Gastrocnemius medialis (tissue), 4 donors: Measurements from ENCODE around the gene UNC45A.

ENCODE experiments used
- POLR2A ChIP-seq, 2 donors: fragments of 450-650 bp; IDR thresholded peaks; one replicate each; pipeline ENCODE4 v1.6.1; 2017; ENCODE audit warnings: antibody characterized with exemption in 2 of 2, mild to moderate bottlenecking in 2 of 2, moderate library complexity in 2 of 2
- TF ChIP-seq, protein P1 (sequence below), 5 experiments: fragments of 450-650 bp in 3 of 5; fragments of 200-600 bp in 2 of 5; sonication (generic) in 2 of 5; IDR thresholded peaks in 4 of 5; conservative IDR thresholded peaks in 1 of 5; 1 replicate in 4 of 5; 2 replicates in 1 of 5; pipeline ENCODE4 v1.5.1; 2016 to 2019; ENCODE audit warnings: antibody characterized with exemption in 5 of 5, mild to moderate bottlenecking in 3 of 5, moderate library complexity in 3 of 5

GRCh38 chr15:90933301-90933700 is 1.8 kb upstream of the UNC45A start:
- TF ChIP-seq, protein P1, sequence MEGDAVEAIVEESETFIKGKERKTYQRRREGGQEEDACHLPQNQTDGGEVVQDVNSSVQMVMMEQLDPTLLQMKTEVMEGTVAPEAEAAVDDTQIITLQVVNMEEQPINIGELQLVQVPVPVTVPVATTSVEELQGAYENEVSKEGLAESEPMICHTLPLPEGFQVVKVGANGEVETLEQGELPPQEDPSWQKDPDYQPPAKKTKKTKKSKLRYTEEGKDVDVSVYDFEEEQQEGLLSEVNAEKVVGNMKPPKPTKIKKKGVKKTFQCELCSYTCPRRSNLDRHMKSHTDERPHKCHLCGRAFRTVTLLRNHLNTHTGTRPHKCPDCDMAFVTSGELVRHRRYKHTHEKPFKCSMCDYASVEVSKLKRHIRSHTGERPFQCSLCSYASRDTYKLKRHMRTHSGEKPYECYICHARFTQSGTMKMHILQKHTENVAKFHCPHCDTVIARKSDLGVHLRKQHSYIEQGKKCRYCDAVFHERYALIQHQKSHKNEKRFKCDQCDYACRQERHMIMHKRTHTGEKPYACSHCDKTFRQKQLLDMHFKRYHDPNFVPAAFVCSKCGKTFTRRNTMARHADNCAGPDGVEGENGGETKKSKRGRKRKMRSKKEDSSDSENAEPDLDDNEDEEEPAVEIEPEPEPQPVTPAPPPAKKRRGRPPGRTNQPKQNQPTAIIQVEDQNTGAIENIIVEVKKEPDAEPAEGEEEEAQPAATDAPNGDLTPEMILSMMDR (IDR thresholded peaks at IDR 0.05 in 4 of 5, conservative IDR thresholded peaks at IDR 0.05 in 1 of 5), result no peak
- no peak for TF ChIP-seq POLR2A (IDR thresholded peaks at IDR 0.05)
